Measurements from ENCODE around the gene CD59. TPM values are rescaled to one million over a fixed set of nuclear protein-coding genes. Genes with fewer than 3 reads are reported as not detected.
"Not testable (repeated sequence)": the region's sequence is repeated elsewhere in the genome, so short reads cannot be mapped to it uniquely, and the experiment has no call there.

CD59 gene
- polyA plus RNA-seq, 1 experiment = 1,182 TPM

GRCh38 chr11:33685082-33685481, 51.1 kb downstream of the CD59 start:
- Histone ChIP-seq H3K9me3 (ENCODE audit: control insufficient read depth, insufficient read depth, low read length) (no peaks in the 10 kb centered on the region), H3K27me3 (ENCODE audit: control insufficient read depth, insufficient read depth, low read length) (no peaks in the 10 kb centered on the region), H3K4me3 (ENCODE audit: low read depth, low read length) (no peak overlapping the region), H3K27ac (ENCODE audit: low read depth, low read length) (no peak overlapping the region)
- CTCF ChIA-PET = interaction anchor here (0.5 to 9.9 kb wide), 5 partner anchors 51 to 321 kb away, joined by 3 to 210 read pairs (median 6); partner anchors contain the start of gene CD59
- DNase-seq (ENCODE audit: low read depth, low spot score) = no peak
- TF ChIP-seq, protein P1, sequence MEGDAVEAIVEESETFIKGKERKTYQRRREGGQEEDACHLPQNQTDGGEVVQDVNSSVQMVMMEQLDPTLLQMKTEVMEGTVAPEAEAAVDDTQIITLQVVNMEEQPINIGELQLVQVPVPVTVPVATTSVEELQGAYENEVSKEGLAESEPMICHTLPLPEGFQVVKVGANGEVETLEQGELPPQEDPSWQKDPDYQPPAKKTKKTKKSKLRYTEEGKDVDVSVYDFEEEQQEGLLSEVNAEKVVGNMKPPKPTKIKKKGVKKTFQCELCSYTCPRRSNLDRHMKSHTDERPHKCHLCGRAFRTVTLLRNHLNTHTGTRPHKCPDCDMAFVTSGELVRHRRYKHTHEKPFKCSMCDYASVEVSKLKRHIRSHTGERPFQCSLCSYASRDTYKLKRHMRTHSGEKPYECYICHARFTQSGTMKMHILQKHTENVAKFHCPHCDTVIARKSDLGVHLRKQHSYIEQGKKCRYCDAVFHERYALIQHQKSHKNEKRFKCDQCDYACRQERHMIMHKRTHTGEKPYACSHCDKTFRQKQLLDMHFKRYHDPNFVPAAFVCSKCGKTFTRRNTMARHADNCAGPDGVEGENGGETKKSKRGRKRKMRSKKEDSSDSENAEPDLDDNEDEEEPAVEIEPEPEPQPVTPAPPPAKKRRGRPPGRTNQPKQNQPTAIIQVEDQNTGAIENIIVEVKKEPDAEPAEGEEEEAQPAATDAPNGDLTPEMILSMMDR (IDR thresholded peaks at IDR 0.05; ENCODE audit: low read depth, low read length) = no peak
- POLR2A ChIA-PET = no interaction called here

DNA sequence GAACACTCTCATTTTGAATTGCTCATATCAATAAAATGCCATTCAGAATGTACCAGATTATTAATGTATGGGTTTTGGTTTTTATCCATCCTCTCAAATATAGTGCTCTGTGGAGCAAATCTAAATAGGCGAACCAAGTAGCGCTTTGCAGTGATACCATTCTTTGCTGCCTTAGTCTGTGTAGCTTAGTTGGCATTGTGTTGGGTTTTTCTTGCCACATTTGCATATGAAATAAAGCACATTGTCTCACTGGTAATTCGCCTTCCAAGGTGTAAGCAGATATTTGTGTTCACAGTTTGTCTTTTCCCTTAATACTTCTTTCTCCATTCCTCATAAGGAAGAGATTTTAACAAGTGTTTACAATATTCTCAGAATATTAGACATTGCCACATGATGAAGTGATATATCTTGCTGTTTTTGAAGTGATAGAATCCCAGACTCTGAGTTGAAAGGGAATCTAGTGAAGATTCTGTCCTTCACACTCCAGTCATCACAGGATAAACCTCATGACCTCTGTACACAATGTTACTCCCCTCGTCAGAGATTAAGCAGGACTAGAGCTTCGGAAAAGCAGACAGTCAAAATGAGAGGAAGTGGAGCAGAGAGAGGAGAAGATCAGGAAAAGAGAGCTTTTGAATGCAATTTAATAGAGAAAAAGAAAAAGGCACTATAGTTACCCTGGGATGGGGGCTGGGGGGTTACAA, 52.1 kb downstream of the CD59 start:
- Histone ChIP-seq H3K4me3 (ENCODE audit: low read depth, low read length) (no peak overlapping the region), H3K27me3 (ENCODE audit: control insufficient read depth, insufficient read depth, low read length) (no peaks in the 10 kb centered on the region), H3K27ac (ENCODE audit: low read depth, low read length) (no peak overlapping the region), H3K9me3 (ENCODE audit: control insufficient read depth, insufficient read depth, low read length) (no peaks in the 10 kb centered on the region)
- TF ChIP-seq, protein P1 (IDR thresholded peaks at IDR 0.05; ENCODE audit: low read depth, low read length) = no peak
- DNase-seq (ENCODE audit: low read depth, low spot score) = no peak
- ChIA-PET CTCF (interaction anchor here (2.1 to 9.9 kb wide), 2 partner anchors 140 to 320 kb away, joined by 6 to 210 read pairs; no protein-coding TSS in a partner anchor), POLR2A (no interaction called here)

- ChIA-PET CTCF (interaction anchor here (1.9 kb wide), 1 partner anchor 60 kb away, joined by 5 read pairs; no protein-coding TSS in a partner anchor), POLR2A (no interaction called here)
- Histone ChIP-seq H3K27me3 (ENCODE audit: control insufficient read depth, insufficient read depth, low read length) (no peaks in the 10 kb centered on the region), H3K27ac (ENCODE audit: low read depth, low read length) (no peak overlapping the region), H3K9me3 (ENCODE audit: control insufficient read depth, insufficient read depth, low read length) (no peaks in the 10 kb centered on the region), H3K4me3 (ENCODE audit: low read depth, low read length) (no peak overlapping the region)
- no peak for DNase-seq (ENCODE audit: low read depth, low spot score)
- TF ChIP-seq, protein P1 (IDR thresholded peaks at IDR 0.05; ENCODE audit: low read depth, low read length) = peak; percentile 38
These were observed 53.8 kb downstream of the CD59 start for GRCh38 chr11:33682446-33682845.

GRCh38 chr11:33682019-33682418, 54.2 kb downstream of the CD59 start:
- DNase-seq (ENCODE audit: low read depth, low spot score) = no peak

GRCh38 chr11:33678616-33679015, 57.6 kb downstream of the CD59 start:
- DNase-seq (ENCODE audit: low read depth, low spot score); H3K27ac ChIP-seq (ENCODE audit: low read depth, low read length); POLR2A ChIA-PET; H3K9me3 ChIP-seq (ENCODE audit: control insufficient read depth, insufficient read depth, low read length); H3K27me3 ChIP-seq (ENCODE audit: control insufficient read depth, insufficient read depth, low read length); H3K4me3 ChIP-seq (ENCODE audit: low read depth, low read length): not testable (repeated sequence)
- CTCF ChIA-PET = interaction anchor here (1.8 kb wide), 1 partner anchor 10 kb away, joined by 6 read pairs; no protein-coding TSS in a partner anchor

More at GRCh38 chr11:33682019-33682418, 54.2 kb downstream of the CD59 start:
- POLR2A ChIA-PET = no interaction called here
- CTCF ChIA-PET = interaction anchor here (1.9 kb wide), 1 partner anchor 61 kb away, joined by 5 read pairs; no protein-coding TSS in a partner anchor
- H3K9me3 ChIP-seq (ENCODE audit: control insufficient read depth, insufficient read depth, low read length) = no peaks in the 10 kb centered on the region
- H3K4me3 ChIP-seq (ENCODE audit: low read depth, low read length) = no peak overlapping the region
- TF ChIP-seq, protein P1 (IDR thresholded peaks at IDR 0.05; ENCODE audit: low read depth, low read length) = no peak
- H3K27me3 ChIP-seq (ENCODE audit: control insufficient read depth, insufficient read depth, low read length) = no peaks in the 10 kb centered on the region
- no peak overlapping the region for H3K27ac ChIP-seq (ENCODE audit: low read depth, low read length)

Measured in AG04450 (cell line).